ENCODE data around the gene NEDD9. TPM values are rescaled to one million over a fixed set of nuclear protein-coding genes. Genes with fewer than 3 reads are reported as not detected.

NEDD9 gene
- total and polyA plus RNA-seq, 2 donors (not counting 1 experiment from before 2014, with no cell fraction given) = 38.9 to 46.2 TPM

DNA sequence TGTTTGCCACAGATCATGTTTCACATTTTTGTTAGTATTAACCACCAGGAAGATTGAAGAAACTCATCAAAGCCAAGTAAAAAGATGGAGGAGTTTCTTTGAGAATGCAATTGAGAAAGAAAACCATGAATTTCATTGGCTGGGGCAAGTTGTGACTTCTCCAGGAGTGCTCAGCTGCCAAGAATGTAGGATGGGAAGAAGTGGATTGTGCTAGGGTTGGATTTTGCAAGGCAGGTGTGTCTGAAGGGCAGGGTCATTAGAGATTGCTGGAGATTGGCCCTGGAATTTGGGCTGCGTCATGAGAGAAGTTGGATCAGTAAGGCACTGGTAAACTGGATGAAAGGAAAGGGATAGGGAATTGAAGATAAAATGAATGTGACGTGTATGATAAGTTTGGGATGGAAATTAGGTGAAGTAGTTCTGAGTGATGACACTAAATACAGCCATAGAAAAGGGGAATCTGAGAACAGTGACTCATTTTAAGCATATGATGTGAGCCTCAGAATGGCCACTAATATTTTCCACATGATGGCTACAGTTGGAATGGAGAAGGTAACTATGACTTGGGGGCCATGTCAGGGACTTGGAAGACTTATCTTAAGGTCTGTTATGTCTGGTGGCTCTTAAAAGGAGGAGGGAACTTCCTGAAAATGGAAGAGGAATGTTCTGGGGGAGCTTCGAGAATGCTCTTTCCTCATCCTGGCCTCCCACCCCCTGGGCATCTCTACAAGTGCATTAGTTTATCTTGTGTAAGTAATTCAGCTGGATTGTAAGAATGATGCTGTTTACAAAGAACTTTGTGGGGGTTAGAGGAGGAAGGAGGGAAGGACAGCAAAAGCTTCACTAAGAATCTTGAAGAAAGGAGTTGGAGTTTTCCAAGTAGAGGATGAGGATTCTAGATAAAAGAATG, 93.2 kb downstream of the NEDD9 start:
- peaks cover 2 to 3% of the 10 kb centered on the region in 2 donors for H3K4me1 ChIP-seq (ENCODE audit: control insufficient read depth in 2 of 2, insufficient read depth in 2 of 2, low read length in 2 of 2)
- intact Hi-C loops (cut with micrococcal nuclease) = no loop called here
- no peak overlapping the region for H3K9ac ChIP-seq (ENCODE audit: low read length)
- DNase-seq = no peak
- no peak overlapping the region for H2AFZ ChIP-seq (ENCODE audit: insufficient read depth, low read depth, low read length, poor library complexity, severe bottlenecking)
- H3K4me2 ChIP-seq (replicated peaks; ENCODE audit: low read depth, low read length, poor library complexity, severe bottlenecking) = no peak overlapping the region
- WGBS (ENCODE audit: insufficient coverage) = 83% methylated on average over 2 of the region's 3 CpGs
- no peaks in the 10 kb centered on the region for H3K79me2 ChIP-seq (ENCODE audit: control insufficient read depth, insufficient read depth, low read length)
- H3K27me3 ChIP-seq (replicated peaks in 1 of 4; ENCODE audit: control extremely low read depth in 1 of 4, control insufficient read depth in 3 of 4, insufficient read depth in 4 of 4, low read length in 3 of 4) = no peaks in the 10 kb centered on the region
- TF ChIP-seq CTCF (IDR thresholded peaks at IDR 0.05) = no peak
- no peak overlapping the region for H3K27ac Mint-ChIP-seq
- no peaks in the 10 kb centered on the region for H3K27me3 Mint-ChIP-seq
- H4K20me1 ChIP-seq (ENCODE audit: control insufficient read depth, insufficient read depth, low read length, poor library complexity, severe bottlenecking) = no peaks in the 10 kb centered on the region
- H3K9me3 Mint-ChIP-seq (ENCODE audit: insufficient read depth) = no peaks in the 10 kb centered on the region
- no peak overlapping the region for H3K4me3 Mint-ChIP-seq
- H3K4me1 Mint-ChIP-seq = peaks cover 10% of the 10 kb centered on the region
- H3K27ac ChIP-seq (ENCODE audit: low read length in 2 of 2) = no peak overlapping the region
- H3K4me3 ChIP-seq (ENCODE audit: control extremely low read depth in 1 of 5, extremely low read depth in 1 of 5, insufficient read depth in 1 of 5, low read depth in 2 of 5, low read length in 4 of 5) = no peak overlapping the region
- no peak for ATAC-seq (ENCODE audit: low read depth)
- peaks cover 1 to 6% of the 10 kb centered on the region in 2 experiments for H3K36me3 ChIP-seq (replicated peaks in 1 of 2; ENCODE audit: control extremely low read depth in 1 of 2, control insufficient read depth in 1 of 2, extremely low read depth in 1 of 2, insufficient read depth in 2 of 2, low read length in 1 of 2)
- ChIA-PET CTCF (interaction anchor here (1.1 kb wide), 1 partner anchor 15 kb away, joined by 3 read pairs; no protein-coding TSS in a partner anchor), POLR2A (no interaction called here)
- H3K9me3 ChIP-seq (ENCODE audit: control extremely low read depth in 1 of 3, control insufficient read depth in 2 of 3, insufficient read depth in 1 of 3, low read length in 2 of 3) = no peaks in the 10 kb centered on the region

DNA sequence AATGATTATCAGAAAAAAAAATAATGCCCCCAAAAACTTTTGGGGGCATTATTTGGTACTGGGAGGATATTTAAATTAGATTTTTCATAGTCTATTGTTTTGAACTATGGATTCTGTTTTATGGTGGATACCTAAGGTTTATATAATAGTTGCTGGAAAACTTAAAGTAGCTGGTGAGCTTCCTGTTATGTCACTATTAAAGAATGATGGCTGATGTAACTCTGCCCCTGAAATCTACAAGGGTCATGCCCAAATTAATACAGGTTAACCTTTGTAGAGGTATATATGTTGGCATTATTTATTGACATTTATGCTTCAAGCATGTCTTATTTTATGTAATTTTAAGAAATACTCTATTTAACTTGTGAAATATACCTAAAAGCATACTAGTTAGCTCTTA, 95.7 kb downstream of the NEDD9 start:
- intact Hi-C loops (cut with micrococcal nuclease) = no loop called here
- POLR2A ChIA-PET = no interaction called here

More for the DNA sequence above, 95.7 kb downstream of the NEDD9 start:
- H2AFZ ChIP-seq (ENCODE audit: insufficient read depth, low read depth, low read length, poor library complexity, severe bottlenecking) = no peak overlapping the region
- Mint-ChIP-seq H3K27ac (no peak overlapping the region), H3K27me3 (no peaks in the 10 kb centered on the region), H3K4me1 (peaks cover 12% of the 10 kb centered on the region), H3K9me3 (ENCODE audit: insufficient read depth) (no peaks in the 10 kb centered on the region), H3K4me3 (no peak overlapping the region)
- ATAC-seq (ENCODE audit: low read depth) (no peak), DNase-seq (no peak)
- TF ChIP-seq EZH2 (IDR thresholded peaks at IDR 0.05; ENCODE audit: borderline replicate concordance, insufficient read depth, low read depth, low read length, poor library complexity, severe bottlenecking) (no peak), CTCF (IDR thresholded peaks at IDR 0.05) (no peak)
- H3K4me1 ChIP-seq (ENCODE audit: control insufficient read depth in 2 of 2, insufficient read depth in 2 of 2, low read length in 2 of 2) = peaks cover 3% of the 10 kb centered on the region in 2 donors
- no peak overlapping the region for H3K27ac ChIP-seq (ENCODE audit: low read length in 2 of 2)
- H3K79me2 ChIP-seq (ENCODE audit: control insufficient read depth, insufficient read depth, low read length) = no peaks in the 10 kb centered on the region
- H3K4me2 ChIP-seq (replicated peaks; ENCODE audit: low read depth, low read length, poor library complexity, severe bottlenecking) = no peak overlapping the region
- H3K27me3 ChIP-seq (replicated peaks in 1 of 4; ENCODE audit: control extremely low read depth in 1 of 4, control insufficient read depth in 3 of 4, insufficient read depth in 4 of 4, low read length in 3 of 4) = no peaks in the 10 kb centered on the region
- H3K9me3 ChIP-seq (ENCODE audit: control extremely low read depth in 1 of 3, control insufficient read depth in 2 of 3, insufficient read depth in 1 of 3, low read length in 2 of 3) = no peaks in the 10 kb centered on the region
- peaks cover 1 to 6% of the 10 kb centered on the region in 2 experiments for H3K36me3 ChIP-seq (replicated peaks in 1 of 2; ENCODE audit: control extremely low read depth in 1 of 2, control insufficient read depth in 1 of 2, extremely low read depth in 1 of 2, insufficient read depth in 2 of 2, low read length in 1 of 2)
- H3K9ac ChIP-seq (ENCODE audit: low read length) = no peak overlapping the region
- CTCF ChIA-PET = interaction anchor here (1.1 to 1.8 kb wide), 3 partner anchors 359 to 361 kb away, joined by 3 to 5 read pairs (median 3); no protein-coding TSS in a partner anchor
- no peak overlapping the region for H3K4me3 ChIP-seq (ENCODE audit: control extremely low read depth in 1 of 5, extremely low read depth in 1 of 5, insufficient read depth in 1 of 5, low read depth in 2 of 5, low read length in 4 of 5)
- H4K20me1 ChIP-seq (ENCODE audit: control insufficient read depth, insufficient read depth, low read length, poor library complexity, severe bottlenecking) = no peaks in the 10 kb centered on the region

All from B cell (primary cell).